Spleen (tissue), 7 donors: ENCODE results near the gene TBXA2R.

Source experiments
- CTCF ChIP-seq, 11 experiments: fragments of 200-600 bp in 7 of 11; fragments of 450-650 bp in 4 of 11; sonication (generic) in 4 of 11; IDR thresholded peaks in 8 of 11; conservative IDR thresholded peaks in 3 of 11; 1 replicate in 7 of 11; 2 replicates in 4 of 11; pipeline versions ENCODE4 v1.4.0 to v1.8.0; 2016 to 2021; ENCODE audit warnings: antibody characterized with exemption in 11 of 11, inconsistent platforms in 4 of 11, mild to moderate bottlenecking in 1 of 11
- POLR2A ChIP-seq, 3 donors: fragments of 450-650 bp; IDR thresholded peaks; one replicate each; pipeline ENCODE4 v1.5.1; 2017; ENCODE audit warnings: antibody characterized with exemption in 3 of 3, mild to moderate bottlenecking in 1 of 3
- donor health status: DM: no; HTN: no; CAD: no; lungs with moderate emphysema.
- donor health status: DM: no; HTN: no; CAD: no.
- donor health status: DM: no; HTN: no; CAD: no.

GRCh38 chr19:3586707-3587346 is 19.8 kb downstream of the TBXA2R start:
- TF ChIP-seq CTCF (IDR thresholded peaks at IDR 0.05 in 8 of 11, conservative IDR thresholded peaks at IDR 0.05 in 3 of 11): no peak
- TF ChIP-seq POLR2A (IDR thresholded peaks at IDR 0.05): no peak
